Measurements from ENCODE around the gene DDX53. TPM values are rescaled to one million over a fixed set of nuclear protein-coding genes. Genes with fewer than 3 reads are reported as not detected.

The DDX53 gene
- total RNA-seq, result not detected

- Mint-ChIP-seq H3K9me3 (no peaks in the 10 kb centered on the region), H3K27ac (no peak within 1 kb of the TSS), H3K4me1 (no peaks in the 10 kb centered on the region), H3K36me3 (ENCODE audit: low read depth) (no peaks in the 10 kb centered on the region), H3K27me3 (peaks cover 2% of the 10 kb centered on the region), H3K4me3 (no peak within 1 kb of the TSS)
- no peak for DNase-seq
- ChIA-PET CTCF (no interaction called here), POLR2A (no interaction called here)
Observed at GRCh38 chrX:22999696-23000223, at the start of gene DDX53. Gene DDX53 (plus strand): TSS chrX:22999960. CDS start chrX:23000058, 98 bp downstream.

- Mint-ChIP-seq H3K4me1 (no peaks in the 10 kb centered on the region), H3K27ac (no peak overlapping the region), H3K9me3 (no peaks in the 10 kb centered on the region), H3K36me3 (ENCODE audit: low read depth) (no peaks in the 10 kb centered on the region), H3K27me3 (no peaks in the 10 kb centered on the region), H3K4me3 (no peak overlapping the region)
- CTCF ChIA-PET, result no interaction called here
- DNase-seq, result no peak
- POLR2A ChIA-PET, result no interaction called here
Observed at GRCh38 chrX:22950269-22951266, 49.2 kb upstream of the DDX53 start.

- Mint-ChIP-seq H3K27me3 (no peaks in the 10 kb centered on the region), H3K4me1 (no peaks in the 10 kb centered on the region), H3K27ac (no peak overlapping the region), H3K9me3 (no peaks in the 10 kb centered on the region), H3K4me3 (no peak overlapping the region), H3K36me3 (ENCODE audit: low read depth) (no peaks in the 10 kb centered on the region)
- no peak for DNase-seq
- CTCF ChIA-PET, result no interaction called here
- POLR2A ChIA-PET, result no interaction called here
Observed at GRCh38 chrX:22952010-22952409, 47.8 kb upstream of the DDX53 start.

GRCh38 chrX:22958250-22958649 is 41.5 kb upstream of the DDX53 start:
- Mint-ChIP-seq H3K4me3 (no peak overlapping the region), H3K27ac (no peak overlapping the region)
- CTCF ChIA-PET, result no interaction called here

GRCh38 chrX:22959204-22959920 is 40.4 kb upstream of the DDX53 start:
- Mint-ChIP-seq H3K4me3 (no peak overlapping the region), H3K9me3 (no peaks in the 10 kb centered on the region), H3K27me3 (no peaks in the 10 kb centered on the region), H3K4me1 (no peaks in the 10 kb centered on the region), H3K36me3 (ENCODE audit: low read depth) (no peaks in the 10 kb centered on the region), H3K27ac (no peak overlapping the region)
- POLR2A ChIA-PET, result no interaction called here
- no peak for DNase-seq
- CTCF ChIA-PET, result no interaction called here

More at GRCh38 chrX:22958250-22958649, 41.5 kb upstream of the DDX53 start:
- no peaks in the 10 kb centered on the region for H3K9me3 Mint-ChIP-seq
- H3K36me3 Mint-ChIP-seq (ENCODE audit: low read depth), result no peaks in the 10 kb centered on the region
- DNase-seq, result no peak
- H3K4me1 Mint-ChIP-seq, result no peaks in the 10 kb centered on the region
- H3K27me3 Mint-ChIP-seq, result no peaks in the 10 kb centered on the region
- POLR2A ChIA-PET, result no interaction called here

GRCh38 chrX:22963196-22963595 is 36.6 kb upstream of the DDX53 start:
- POLR2A ChIA-PET, result no interaction called here
- Mint-ChIP-seq H3K27ac (no peak overlapping the region), H3K4me1 (no peaks in the 10 kb centered on the region), H3K9me3 (peaks cover 2% of the 10 kb centered on the region), H3K4me3 (no peak overlapping the region), H3K36me3 (ENCODE audit: low read depth) (no peaks in the 10 kb centered on the region), H3K27me3 (no peaks in the 10 kb centered on the region)
- no peak for DNase-seq
- CTCF ChIA-PET, result no interaction called here

- POLR2A ChIA-PET, result no interaction called here
- CTCF ChIA-PET, result no interaction called here
- Mint-ChIP-seq H3K4me1 (peaks cover 3% of the 10 kb centered on the region), H3K4me3 (no peak overlapping the region), H3K9me3 (peaks cover 2% of the 10 kb centered on the region), H3K36me3 (ENCODE audit: low read depth) (no peaks in the 10 kb centered on the region), H3K27ac (no peak overlapping the region), H3K27me3 (no peaks in the 10 kb centered on the region)
- no peak for DNase-seq
Observed at GRCh38 chrX:22968494-22968893, 31.3 kb upstream of the DDX53 start.

- Mint-ChIP-seq H3K9me3 (peaks cover 2% of the 10 kb centered on the region), H3K36me3 (ENCODE audit: low read depth) (no peaks in the 10 kb centered on the region), H3K4me3 (no peak overlapping the region), H3K4me1 (peaks cover 3% of the 10 kb centered on the region), H3K27ac (no peak overlapping the region), H3K27me3 (no peaks in the 10 kb centered on the region)
- POLR2A ChIA-PET, result no interaction called here
- CTCF ChIA-PET, result no interaction called here
- DNase-seq, result no peak
Observed at GRCh38 chrX:22969411-22969810, 30.3 kb upstream of the DDX53 start.

- Mint-ChIP-seq H3K36me3 (ENCODE audit: low read depth) (no peaks in the 10 kb centered on the region), H3K9me3 (peaks cover 2% of the 10 kb centered on the region), H3K27ac (no peak overlapping the region), H3K4me1 (peaks cover 3% of the 10 kb centered on the region), H3K4me3 (no peak overlapping the region), H3K27me3 (no peaks in the 10 kb centered on the region)
- DNase-seq, result no peak
- POLR2A ChIA-PET, result no interaction called here
- CTCF ChIA-PET, result no interaction called here
Observed at GRCh38 chrX:22970861-22971260, 28.9 kb upstream of the DDX53 start.

- Mint-ChIP-seq H3K9me3 (no peaks in the 10 kb centered on the region), H3K27ac (no peak overlapping the region), H3K4me3 (no peak overlapping the region), H3K27me3 (no peaks in the 10 kb centered on the region), H3K4me1 (no peaks in the 10 kb centered on the region), H3K36me3 (ENCODE audit: low read depth) (no peaks in the 10 kb centered on the region)
- no peak for DNase-seq
- CTCF ChIA-PET, result no interaction called here
- POLR2A ChIA-PET, result no interaction called here
Observed at GRCh38 chrX:22974616-22975015, 25.1 kb upstream of the DDX53 start.

GRCh38 chrX:22975786-22976185 is 24.0 kb upstream of the DDX53 start:
- no peak overlapping the region for H3K27ac Mint-ChIP-seq
- no peaks in the 10 kb centered on the region for H3K27me3 Mint-ChIP-seq
- H3K9me3 Mint-ChIP-seq, result no peaks in the 10 kb centered on the region
- CTCF ChIA-PET, result no interaction called here
- H3K4me1 Mint-ChIP-seq, result no peaks in the 10 kb centered on the region
- no peak for DNase-seq
- no peak overlapping the region for H3K4me3 Mint-ChIP-seq
- POLR2A ChIA-PET, result no interaction called here
- no peaks in the 10 kb centered on the region for H3K36me3 Mint-ChIP-seq (ENCODE audit: low read depth)

- POLR2A ChIA-PET, result no interaction called here
Observed at GRCh38 chrX:22985958-22986357, 13.8 kb upstream of the DDX53 start.

GRCh38 chrX:22987452-22987851 is 12.3 kb upstream of the DDX53 start:
- Mint-ChIP-seq H3K27me3 (peaks cover 2% of the 10 kb centered on the region), H3K4me1 (no peaks in the 10 kb centered on the region), H3K27ac (no peak overlapping the region), H3K4me3 (no peak overlapping the region), H3K9me3 (no peaks in the 10 kb centered on the region), H3K36me3 (ENCODE audit: low read depth) (no peaks in the 10 kb centered on the region)
- DNase-seq, result no peak
- ChIA-PET CTCF (no interaction called here), POLR2A (no interaction called here)

More at GRCh38 chrX:22985958-22986357, 13.8 kb upstream of the DDX53 start:
- CTCF ChIA-PET, result no interaction called here
- Mint-ChIP-seq H3K27ac (no peak overlapping the region), H3K4me3 (no peak overlapping the region), H3K27me3 (peaks cover 2% of the 10 kb centered on the region), H3K36me3 (ENCODE audit: low read depth) (no peaks in the 10 kb centered on the region), H3K9me3 (no peaks in the 10 kb centered on the region), H3K4me1 (no peaks in the 10 kb centered on the region)
- DNase-seq, result no peak

Data from activated CD4-positive, alpha-beta T cell treated with anti-CD3 and anti-CD28 coated beads, Interleukin-2, amount 10 ng/mL, durations not matched to agents 7 days and 5 days (primary cell).